SH-SY5Y (cell line): Measurements from ENCODE around the gene TUBA1C.

Experiments used
- GATA2 ChIP-seq: IDR thresholded peaks from 2 replicates; pipeline ENCODE4 v1.6.1; 2011; ENCODE audit warnings: mild to moderate bottlenecking, low read depth, low read length
- GATA3 ChIP-seq: IDR thresholded peaks from 2 replicates; pipeline ENCODE4 v1.6.1; 2011; ENCODE audit warnings: low read depth, mild to moderate bottlenecking, low read length, moderate library complexity

GRCh38 chr12:49301760-49302159, 36.9 kb downstream of the TUBA1C start:
- TF ChIP-seq GATA2: no peak
- TF ChIP-seq GATA3: no peak
